Measurements from ENCODE around the gene BDH1.

The BDH1 gene

GRCh38 chr3:197491923-197492664 is 63.7 kb downstream of the BDH1 start:
- TF ChIP-seq TCF4 (CRISPR knock-in tag; IDR thresholded peaks at IDR 0.05; ENCODE audit: borderline replicate concordance), result peak; percentile 54; the same call in 1 of the 2 replicates
- no peak for TF ChIP-seq ARNTL (CRISPR knock-in tag; IDR thresholded peaks at IDR 0.05; ENCODE audit: borderline replicate concordance, low read depth)
- TF ChIP-seq, protein P1, sequence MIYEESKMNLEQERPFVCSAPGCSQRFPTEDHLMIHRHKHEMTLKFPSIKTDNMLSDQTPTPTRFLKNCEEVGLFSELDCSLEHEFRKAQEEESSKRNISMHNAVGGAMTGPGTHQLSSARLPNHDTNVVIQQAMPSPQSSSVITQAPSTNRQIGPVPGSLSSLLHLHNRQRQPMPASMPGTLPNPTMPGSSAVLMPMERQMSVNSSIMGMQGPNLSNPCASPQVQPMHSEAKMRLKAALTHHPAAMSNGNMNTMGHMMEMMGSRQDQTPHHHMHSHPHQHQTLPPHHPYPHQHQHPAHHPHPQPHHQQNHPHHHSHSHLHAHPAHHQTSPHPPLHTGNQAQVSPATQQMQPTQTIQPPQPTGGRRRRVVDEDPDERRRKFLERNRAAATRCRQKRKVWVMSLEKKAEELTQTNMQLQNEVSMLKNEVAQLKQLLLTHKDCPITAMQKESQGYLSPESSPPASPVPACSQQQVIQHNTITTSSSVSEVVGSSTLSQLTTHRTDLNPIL (CRISPR knock-in tag; IDR thresholded peaks at IDR 0.05; ENCODE audit: low read depth), result no peak
- peak; percentile 29; the same call in 1 of the 2 replicates for TF ChIP-seq ZNF70 (CRISPR knock-in tag; IDR thresholded peaks at IDR 0.05)
- no peak for TF ChIP-seq CSDC2 (CRISPR knock-in tag; IDR thresholded peaks at IDR 0.05)
- peak; percentile 34 for ATAC-seq

GRCh38 chr3:197491478-197491877 is 64.3 kb downstream of the BDH1 start:
- no peak for ATAC-seq
- no peak for TF ChIP-seq ZNF8 (CRISPR knock-in tag; IDR thresholded peaks at IDR 0.05)
- no peak for TF ChIP-seq PATZ1 (CRISPR knock-in tag; IDR thresholded peaks at IDR 0.05; ENCODE audit: borderline replicate concordance)
- no peak for TF ChIP-seq ZNF565 (CRISPR knock-in tag; conservative IDR thresholded peaks at IDR 0.05; ENCODE audit: low read depth)
- no peak for TF ChIP-seq ZFP30 (CRISPR knock-in tag; IDR thresholded peaks at IDR 0.05)
- TF ChIP-seq, protein P1 (CRISPR knock-in tag; IDR thresholded peaks at IDR 0.05; ENCODE audit: low read depth), result no peak
- TF ChIP-seq TSHZ2 (CRISPR knock-in tag; IDR thresholded peaks at IDR 0.05), result no peak
- TF ChIP-seq RARB (CRISPR knock-in tag; IDR thresholded peaks at IDR 0.05), result no peak
- TF ChIP-seq GLIS3 (CRISPR knock-in tag; IDR thresholded peaks at IDR 0.05), result no peak
- TF ChIP-seq SNAI2 (CRISPR knock-in tag; IDR thresholded peaks at IDR 0.05), result no peak
- TF ChIP-seq CSDC2 (CRISPR knock-in tag; IDR thresholded peaks at IDR 0.05), result no peak
- TF ChIP-seq TCF4 (CRISPR knock-in tag; IDR thresholded peaks at IDR 0.05; ENCODE audit: borderline replicate concordance), result no peak
- TF ChIP-seq ISL1 (CRISPR knock-in tag; IDR thresholded peaks at IDR 0.05), result no peak
- no peak for TF ChIP-seq ARNTL (CRISPR knock-in tag; IDR thresholded peaks at IDR 0.05; ENCODE audit: borderline replicate concordance, low read depth)
- TF ChIP-seq PPARA (CRISPR knock-in tag; IDR thresholded peaks at IDR 0.05; ENCODE audit: borderline replicate concordance), result no peak
- TF ChIP-seq ZNF70 (CRISPR knock-in tag; IDR thresholded peaks at IDR 0.05), result no peak
- TF ChIP-seq ZFP3 (CRISPR knock-in tag; IDR thresholded peaks at IDR 0.05), result no peak
- no peak for TF ChIP-seq ZC3H10 (CRISPR knock-in tag; IDR thresholded peaks at IDR 0.05)

DNA sequence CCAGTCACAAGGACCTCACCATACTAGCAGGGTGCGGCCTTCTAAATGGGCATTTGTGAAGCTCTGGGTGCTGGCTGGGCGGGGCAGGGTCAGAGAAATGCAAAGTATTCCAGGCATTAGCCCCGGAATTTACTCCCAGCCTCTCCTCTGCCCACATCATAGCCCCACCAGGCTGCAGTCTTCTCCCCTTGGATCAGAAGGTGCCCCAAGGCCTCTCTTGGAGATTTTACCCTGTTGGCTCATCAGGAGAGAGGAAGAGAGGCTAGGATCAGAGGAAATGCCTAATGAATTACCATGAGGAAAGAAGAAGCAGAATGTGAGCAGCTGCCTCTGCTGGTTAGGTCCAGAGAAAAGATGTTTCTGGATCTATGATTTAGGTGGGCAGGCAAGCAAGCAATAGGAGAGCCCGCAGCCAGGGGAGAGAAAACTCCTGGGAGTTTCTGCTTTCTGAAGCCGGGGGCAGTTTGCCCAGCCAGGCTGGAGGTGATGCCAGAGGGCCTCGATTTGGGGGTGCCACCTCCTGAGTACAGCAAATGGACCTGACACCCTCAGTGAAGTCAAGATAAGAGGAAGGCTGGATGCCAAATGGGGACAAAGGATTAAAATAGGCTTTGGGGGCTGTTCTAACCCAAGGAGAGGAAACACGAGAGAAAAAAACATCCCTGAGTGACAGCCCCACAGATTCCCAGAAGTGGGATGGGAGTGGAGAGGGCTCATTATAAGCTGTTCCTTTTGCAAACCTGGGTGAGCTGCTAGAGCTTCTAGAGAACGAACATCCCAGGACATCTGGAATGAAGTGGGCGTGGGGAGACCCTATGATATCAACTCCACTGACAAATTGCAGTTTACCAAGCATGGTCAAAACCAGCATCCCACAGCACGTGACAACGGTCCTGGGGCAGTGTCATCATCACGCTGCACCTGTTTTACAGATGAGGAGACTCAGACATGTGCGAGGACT is 65.4 kb downstream of the BDH1 start:
- peak; percentile 15; the same call in 2 of the 3 replicates for ATAC-seq

GRCh38 chr3:197487911-197488391 is 67.8 kb downstream of the BDH1 start:
- peak; percentile 88 for ATAC-seq
- TF ChIP-seq RARB (CRISPR knock-in tag; IDR thresholded peaks at IDR 0.05) (no peak), TOX (CRISPR knock-in tag; IDR thresholded peaks at IDR 0.05; ENCODE audit: borderline replicate concordance) (peak; percentile 23; the same call in 1 of the 2 replicates), ARNTL (CRISPR knock-in tag; IDR thresholded peaks at IDR 0.05; ENCODE audit: borderline replicate concordance, low read depth) (no peak), POU6F1 (CRISPR knock-in tag; IDR thresholded peaks at IDR 0.05; ENCODE audit: borderline replicate concordance, low read depth) (no peak), OSR1 (CRISPR knock-in tag; IDR thresholded peaks at IDR 0.05) (no peak), CSDC2 (CRISPR knock-in tag; IDR thresholded peaks at IDR 0.05) (peak; percentile 62; the same call in 1 of the 2 replicates)
- TF ChIP-seq, protein P2, sequence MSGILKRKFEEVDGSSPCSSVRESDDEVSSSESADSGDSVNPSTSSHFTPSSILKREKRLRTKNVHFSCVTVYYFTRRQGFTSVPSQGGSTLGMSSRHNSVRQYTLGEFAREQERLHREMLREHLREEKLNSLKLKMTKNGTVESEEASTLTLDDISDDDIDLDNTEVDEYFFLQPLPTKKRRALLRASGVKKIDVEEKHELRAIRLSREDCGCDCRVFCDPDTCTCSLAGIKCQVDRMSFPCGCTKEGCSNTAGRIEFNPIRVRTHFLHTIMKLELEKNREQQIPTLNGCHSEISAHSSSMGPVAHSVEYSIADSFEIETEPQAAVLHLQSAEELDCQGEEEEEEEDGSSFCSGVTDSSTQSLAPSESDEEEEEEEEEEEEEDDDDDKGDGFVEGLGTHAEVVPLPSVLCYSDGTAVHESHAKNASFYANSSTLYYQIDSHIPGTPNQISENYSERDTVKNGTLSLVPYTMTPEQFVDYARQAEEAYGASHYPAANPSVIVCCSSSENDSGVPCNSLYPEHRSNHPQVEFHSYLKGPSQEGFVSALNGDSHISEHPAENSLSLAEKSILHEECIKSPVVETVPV (CRISPR knock-in tag; IDR thresholded peaks at IDR 0.05), result no peak

More for the DNA sequence above, 65.4 kb downstream of the BDH1 start:
- TF ChIP-seq ISL1 (CRISPR knock-in tag; IDR thresholded peaks at IDR 0.05), result peak; percentile 20; the same call in 1 of the 2 replicates
- TF ChIP-seq ZC3H10 (CRISPR knock-in tag; IDR thresholded peaks at IDR 0.05), result no peak
